Heart right ventricle (tissue), 16 donors: Measurements from ENCODE around the gene OSM. TPM values are rescaled to one million over a fixed set of nuclear protein-coding genes. Genes with fewer than 3 reads are reported as not detected.
A peak's percentile ranks its signal among the peaks of the same experiment; 100 is the strongest.

Experiments
- ATAC-seq, 8 donors: fragments of 200-7000 bp; cut with Tn5 transposase; one replicate each; pipeline ENCODE4 v1.9.1; 2020; ENCODE audit warnings: mild to moderate bottlenecking in 8 of 8, moderate library complexity in 8 of 8, moderate number of reproducible peaks in 1 of 8
- DNase-seq, 2 donors: peaks; one replicate each; pipeline ENCODE4 v3.0.0-alpha.2; 2020
- H3K27ac ChIP-seq, 10 donors: fragments of 200-600 bp; sonication (generic) in 2 of 10; one replicate each; pipeline versions ENCODE4 v1.5.0 to v1.8.0; 2020 to 2022; ENCODE audit warnings: mild to moderate bottlenecking in 3 of 10
- H3K27me3 ChIP-seq, 7 donors: fragments of 200-600 bp; one replicate each; pipeline ENCODE4 v1.8.0; 2021 to 2022; ENCODE audit warnings: mild to moderate bottlenecking in 2 of 7
- H3K36me3 ChIP-seq, 9 donors: fragments of 200-600 bp; sonication (generic) in 1 of 9; one replicate each; pipeline versions ENCODE4 v1.5.0 to v1.8.0; 2020 to 2022; ENCODE audit warnings: mild to moderate bottlenecking in 2 of 9
- H3K4me1 ChIP-seq, 9 donors: fragments of 200-600 bp; sonication (generic) in 1 of 9; one replicate each; pipeline versions ENCODE4 v1.5.0 to v1.8.0; 2020 to 2022; ENCODE audit warnings: mild to moderate bottlenecking in 4 of 9
- H3K4me3 ChIP-seq, 10 donors: fragments of 200-600 bp; sonication (generic) in 2 of 10; one replicate each; pipeline versions ENCODE4 v1.5.0 to v1.8.0; 2020 to 2022; ENCODE audit warnings: mild to moderate bottlenecking in 7 of 10, moderate library complexity in 2 of 10
- H3K9me3 ChIP-seq, 11 donors: fragments of 200-600 bp in 10 of 11; sonication (generic) in 2 of 11; one replicate each; pipeline versions ENCODE4 v1.5.0 to v1.8.0; 2013 to 2022; ENCODE audit warnings: mild to moderate bottlenecking in 2 of 11, control low read depth in 1 of 11, moderate library complexity in 1 of 11
- WGBS, 2 donors: extraction: QIAGEN DNeasy Blood & Tissue Kit; methylation state at CpG; one replicate each; pipeline ENCODE4 v1.1.7; 2013; ENCODE audit warnings: inconsistent platforms in 1 of 2; 5-methylcytosine and 5-hydroxymethylcytosine counted together
- intact Hi-C, 10 donors: fragments of 100-400 bp; cut with DNase I; formaldehyde crosslinking; loops; one replicate each; pipeline versions ENCODE4 v1.11.1 to v1.14.2; 2022
- polyA plus RNA-seq, 2 donors: library from polyadenylated mRNA; stranded (reverse); fragments of 200-250 nt; gene quantifications; one replicate each; pipeline ENCODE4 v1.2.3, GENCODE V29; 2013
- total RNA-seq, 10 donors: library from RNA; stranded (reverse); fragmentation: NEBNext Ultra II Directional in 3 of 10; extraction: Animal tissue kit (Norgen Biotek cat#: 25700) in 3 of 10; gene quantifications; one replicate each; pipeline versions ENCODE4 v1.2.1 to v1.2.4, GENCODE V29; 2021 to 2023
- TF ChIP-seq, protein P1 (sequence below), 9 donors: fragments of 200-600 bp; sonication (generic) in 2 of 9; IDR thresholded peaks; one replicate each; pipeline versions ENCODE4 v1.5.0 to v1.8.0; 2021 to 2022; ENCODE audit warnings: antibody characterized with exemption in 9 of 9, mild to moderate bottlenecking in 5 of 9, moderate library complexity in 1 of 9
- donor health status: Arrhythmogenic right ventricular cardiomyopathy.
- donor health status: ischemic (EF 13 %, LVEDD 7.1; RV severe dilation, severe dysfunction).
- donor health status: healthy with polysubstance abuse.
- donor health status: DM: no; HTN: yes; CAD: no.
- donor health status: DM: no; HTN: no; CAD: no.
- donor health status: ischemic (EF 25% LVEDD 6.9; RV normal size, moderate dysfunction).
- donor health status: ischemic (EF 25% LVEDD 5.7; RV mildly dilated, moderate dysfunction).
- donor health status: healthy.
- donor health status: DM: yes; HTN: yes; CAD: no.
- donor health status: Ischemic cardiomyopathy.
- donor health status: ischemic (EF 35%, LVEDD 5.7; RV mildly dilated, moderate dysfunction).
- donor health status: nonischemic (EF 11% LVEDD 7.7; RV severe dilation, severe dysfunction).
- donor health status: DM: yes; HTN: yes; CAD: no.
- donor health status: PGD.
- donor health status: ischemic (EF 29% LVEDD 5.4; RV normal size, mild dysfunction).
- donor health status: nonischemic (EF 23%, LVEDD 6.1; RV moderate dilation, normal function).

The OSM gene
- total and polyA plus RNA-seq, 12 donors, result 0.20 to 2.8 (median 0.41) TPM; not detected in 3

DNA sequence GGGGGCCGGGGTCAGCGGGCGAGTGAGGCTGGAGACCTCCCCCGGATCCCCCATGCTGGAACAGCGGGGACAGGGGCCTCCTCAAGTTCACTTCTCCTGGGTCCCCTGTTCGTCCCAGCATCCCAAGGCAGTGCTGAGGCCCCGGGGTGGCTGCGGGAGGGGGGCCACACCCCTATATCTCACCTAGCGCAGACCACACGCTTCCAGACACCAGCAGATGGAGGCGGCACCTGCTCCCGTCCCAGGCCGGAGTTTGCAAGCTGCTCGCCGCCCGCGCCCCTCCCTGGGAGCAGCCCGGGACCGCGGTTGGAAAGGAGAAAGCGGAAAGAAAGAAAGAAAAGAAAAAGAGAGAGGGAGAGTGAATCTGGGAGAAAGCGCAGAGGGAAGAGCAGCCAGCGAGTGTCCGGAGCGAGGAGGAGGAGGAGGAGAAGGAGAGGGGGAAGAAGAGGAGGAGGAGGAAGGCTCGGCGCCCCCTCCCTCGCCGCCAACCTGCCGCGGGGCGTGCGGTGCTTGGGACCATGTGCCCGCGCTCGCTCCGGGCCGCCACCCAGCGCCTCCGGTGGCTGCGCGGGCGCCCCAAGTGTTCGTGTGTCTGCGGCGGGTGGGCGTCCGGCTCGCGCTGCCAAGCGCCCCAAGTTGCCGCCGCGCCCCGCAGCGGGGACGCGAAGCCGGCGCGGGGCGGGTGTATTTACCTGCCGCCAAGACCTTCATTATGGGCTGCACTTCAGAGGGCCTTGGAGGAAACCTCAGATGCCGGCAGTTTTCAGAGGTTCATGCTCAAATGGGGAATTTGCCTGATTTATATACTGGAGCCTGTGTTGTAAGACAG, 20.5 kb downstream of the OSM start, which contains the start of gene LIF:
Gene LIF (minus strand): TSS at position 775 of the 829 bp plus-strand sequence. CDS start 64 bp downstream, at position 711.
- no peaks in the 10 kb centered on the region for H3K9me3 ChIP-seq
- intact Hi-C loops, result loop anchor here in 3 of 10 donors (5.0 kb wide), 1 partner anchor 39 kb away; no protein-coding TSS in a partner anchor
- TF ChIP-seq, protein P1, sequence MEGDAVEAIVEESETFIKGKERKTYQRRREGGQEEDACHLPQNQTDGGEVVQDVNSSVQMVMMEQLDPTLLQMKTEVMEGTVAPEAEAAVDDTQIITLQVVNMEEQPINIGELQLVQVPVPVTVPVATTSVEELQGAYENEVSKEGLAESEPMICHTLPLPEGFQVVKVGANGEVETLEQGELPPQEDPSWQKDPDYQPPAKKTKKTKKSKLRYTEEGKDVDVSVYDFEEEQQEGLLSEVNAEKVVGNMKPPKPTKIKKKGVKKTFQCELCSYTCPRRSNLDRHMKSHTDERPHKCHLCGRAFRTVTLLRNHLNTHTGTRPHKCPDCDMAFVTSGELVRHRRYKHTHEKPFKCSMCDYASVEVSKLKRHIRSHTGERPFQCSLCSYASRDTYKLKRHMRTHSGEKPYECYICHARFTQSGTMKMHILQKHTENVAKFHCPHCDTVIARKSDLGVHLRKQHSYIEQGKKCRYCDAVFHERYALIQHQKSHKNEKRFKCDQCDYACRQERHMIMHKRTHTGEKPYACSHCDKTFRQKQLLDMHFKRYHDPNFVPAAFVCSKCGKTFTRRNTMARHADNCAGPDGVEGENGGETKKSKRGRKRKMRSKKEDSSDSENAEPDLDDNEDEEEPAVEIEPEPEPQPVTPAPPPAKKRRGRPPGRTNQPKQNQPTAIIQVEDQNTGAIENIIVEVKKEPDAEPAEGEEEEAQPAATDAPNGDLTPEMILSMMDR (IDR thresholded peaks at IDR 0.05), result peak in 2 of 9 donors; percentile 15 to 27
- WGBS, 2 donors, result 0 to 1% methylated on average over 49 to 64 of the region's 64 CpGs
- no peak for DNase-seq
- H3K4me1 ChIP-seq, result peaks cover 4 to 46% (median 19%) of the 10 kb centered on the region in 9 donors
- H3K4me3 ChIP-seq, result peak within 1 kb of the TSS; percentile 11 to 60 (median 47)
- H3K36me3 ChIP-seq, result peaks cover 0 to 17% (median 0%) of the 10 kb centered on the region in 9 donors
- peak in 1 of 8 donors; percentile 17 for ATAC-seq
- H3K27me3 ChIP-seq, result peaks cover 3 to 79% (median 69%) of the 10 kb centered on the region in 7 donors
- H3K27ac ChIP-seq, result peak within 1 kb of the TSS in 3 of 10 donors; percentile 12 to 88 (median 34)

- DNase-seq (no peak), ATAC-seq (peak in 1 of 8 donors; percentile 20)
- Histone ChIP-seq H3K36me3 (peaks cover 0 to 17% (median 0%) of the 10 kb centered on the region in 9 donors), H3K27me3 (peaks cover 3 to 82% (median 72%) of the 10 kb centered on the region in 7 donors), H3K4me3 (peak overlapping the region; percentile 11 to 60 (median 47)), H3K9me3 (no peaks in the 10 kb centered on the region), H3K4me1 (peaks cover 4 to 37% (median 19%) of the 10 kb centered on the region in 9 donors), H3K27ac (peak overlapping the region in 2 of 10 donors; percentile 12 to 88)
- intact Hi-C loops, result loop anchor here in 3 of 10 donors (5.0 kb wide), 1 partner anchor 38 kb away; no protein-coding TSS in a partner anchor
- TF ChIP-seq, protein P1 (IDR thresholded peaks at IDR 0.05), result no peak
- 44 to 46% methylated on average over 15 of the region's 15 CpGs for WGBS, 2 donors
These were observed 21.3 kb downstream of the OSM start for GRCh38 chr22:30245181-30245984.

DNA sequence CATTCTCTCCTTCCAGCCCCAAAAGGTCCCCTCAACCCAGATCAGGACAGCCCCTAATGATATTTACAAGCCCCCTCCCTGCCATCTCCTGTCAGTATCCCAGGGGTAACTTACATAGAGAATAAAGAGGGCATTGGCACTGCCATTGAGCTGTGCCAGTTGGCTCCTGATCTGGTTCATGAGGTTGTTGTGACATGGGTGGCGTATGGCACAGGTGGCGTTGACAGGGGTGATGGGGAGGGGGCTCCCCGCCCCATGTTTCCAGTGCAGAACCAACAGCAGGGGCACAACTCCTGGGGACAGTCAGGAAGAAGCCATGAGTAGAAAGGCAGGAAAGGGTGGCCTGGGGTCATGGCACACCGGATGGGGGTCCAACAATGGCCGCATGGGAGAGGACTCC, 22.0 kb downstream of the OSM start:
- H3K4me3 ChIP-seq, result peak overlapping the region in 1 of 10 donors; percentile 60
- intact Hi-C loops, result loop anchor here in 3 of 10 donors (5.0 kb wide), 1 partner anchor 37 kb away; no protein-coding TSS in a partner anchor
- peaks cover 3 to 81% (median 70%) of the 10 kb centered on the region in 7 donors for H3K27me3 ChIP-seq
- peaks cover 4 to 36% (median 19%) of the 10 kb centered on the region in 9 donors for H3K4me1 ChIP-seq
- H3K36me3 ChIP-seq, result peaks cover 0 to 17% (median 0%) of the 10 kb centered on the region in 9 donors
- H3K27ac ChIP-seq, result peak overlapping the region in 1 of 10 donors; percentile 88
- ATAC-seq (no peak), DNase-seq (no peak)
- TF ChIP-seq, protein P1 (IDR thresholded peaks at IDR 0.05), result no peak
- 93 to 96% methylated on average over 5 of the region's 5 CpGs for WGBS, 2 donors
- H3K9me3 ChIP-seq, result no peaks in the 10 kb centered on the region

- TF ChIP-seq, protein P1 (IDR thresholded peaks at IDR 0.05), result no peak
- peaks cover 4 to 30% (median 17%) of the 10 kb centered on the region in 9 donors for H3K4me1 ChIP-seq
- no peak for DNase-seq
- H3K9me3 ChIP-seq, result no peaks in the 10 kb centered on the region
- ATAC-seq, result no peak
- peak overlapping the region in 1 of 10 donors; percentile 60 for H3K4me3 ChIP-seq
- H3K27ac ChIP-seq, result peak overlapping the region in 1 of 10 donors; percentile 88
- intact Hi-C loops, result no loop called here
- H3K36me3 ChIP-seq, result peaks cover 0 to 17% (median 0%) of the 10 kb centered on the region in 9 donors
- H3K27me3 ChIP-seq, result peaks cover 3 to 76% (median 65%) of the 10 kb centered on the region in 7 donors
- WGBS, 2 donors, result 91 to 95% methylated on average over 10 of the region's 10 CpGs
These were observed 22.6 kb downstream of the OSM start for GRCh38 chr22:30244066-30244465.
